Activated CD8-positive, alpha-beta T cell treated with anti-CD3 and anti-CD28 coated beads for 36 hours (primary cell): ENCODE results near the gene BTAF1. TPM values are rescaled to one million over a fixed set of nuclear protein-coding genes. Genes with fewer than 3 reads are reported as not detected.
A peak's percentile ranks its signal among the peaks of the same experiment; 100 is the strongest.
"Not testable (repeated sequence)": the region's sequence is repeated elsewhere in the genome, so short reads cannot be mapped to it uniquely, and the experiment has no call there.

ENCODE experiments used
- ATAC-seq: fragments of 200-7000 bp; cut with Tn5 transposase; one replicate; pipeline ENCODE4 v1.10.0; 2021; ENCODE audit warnings: mild to moderate bottlenecking, moderate library complexity
- CTCF ChIA-PET: fragments of 350-600 bp; sonication (Branson Sonifier 250); formaldehyde crosslinking; loops from one replicate; lab custom pipeline; 2021; ENCODE audit warnings: antibody characterized with exemption; lab: Charles Lee
- POLR2A ChIA-PET: fragments of 350-600 bp; sonication (Branson Sonifier 250); formaldehyde crosslinking; loops from one replicate; lab custom pipeline; 2021; ENCODE audit warnings: antibody characterized with exemption; lab: Charles Lee
- DNase-seq: peaks from one replicate; pipeline ENCODE4 v3.0.0-alpha.2; 2020
- H3K27ac Mint-ChIP-seq: one replicate; pipeline ENCODE4 v1.8.0; 2021; ENCODE audit warnings: mild to moderate bottlenecking, mixed read lengths
- H3K27me3 Mint-ChIP-seq: one replicate; pipeline ENCODE4 v1.8.0; 2021; ENCODE audit warnings: mixed read lengths
- H3K36me3 Mint-ChIP-seq: one replicate; pipeline ENCODE4 v1.8.0; 2021; ENCODE audit warnings: low read depth, mixed read lengths
- H3K4me1 Mint-ChIP-seq: one replicate; pipeline ENCODE4 v1.8.0; 2021; ENCODE audit warnings: low read depth, mixed read lengths
- H3K4me3 Mint-ChIP-seq: one replicate; pipeline ENCODE4 v1.8.0; 2021; ENCODE audit warnings: mild to moderate bottlenecking, moderate library complexity, mixed read lengths
- H3K9me3 Mint-ChIP-seq: one replicate; pipeline ENCODE4 v1.8.0; 2021; ENCODE audit warnings: mixed read lengths
- intact Hi-C: fragments of 100-400 bp; cut with micrococcal nuclease; formaldehyde crosslinking; loops from one replicate; pipeline ENCODE4 v1.10.0; 2022
- total RNA-seq, 2 experiments: library from RNA; stranded (reverse); gene quantifications; one replicate each; pipeline ENCODE4 v1.2.3, GENCODE V29; 2021
- TF ChIP-seq, protein P1 (sequence below): fragments of 200-600 bp; IDR thresholded peaks from one replicate; pipeline ENCODE4 v1.8.0; 2022; ENCODE audit warnings: antibody characterized with exemption, mild to moderate bottlenecking

The BTAF1 gene
- total RNA-seq, 2 experiments from 2014 or later: 73.4 to 75.3 TPM

GRCh38 chr10:92010047-92010735, 86.6 kb downstream of the BTAF1 start:
- H3K4me1 Mint-ChIP-seq: peaks cover 13% of the 10 kb centered on the region
- ChIA-PET POLR2A (interaction anchor here (0.9 kb wide), 1 partner anchor 8 kb away, joined by 3 read pairs; no protein-coding TSS in a partner anchor), CTCF (interaction anchor here (1.0 kb wide), 1 partner anchor 77 kb away, joined by 3 read pairs; no protein-coding TSS in a partner anchor)
- no peak overlapping the region for H3K27ac Mint-ChIP-seq
- no peaks in the 10 kb centered on the region for H3K9me3 Mint-ChIP-seq
- DNase-seq (no peak), ATAC-seq (no peak)
- TF ChIP-seq, protein P1, sequence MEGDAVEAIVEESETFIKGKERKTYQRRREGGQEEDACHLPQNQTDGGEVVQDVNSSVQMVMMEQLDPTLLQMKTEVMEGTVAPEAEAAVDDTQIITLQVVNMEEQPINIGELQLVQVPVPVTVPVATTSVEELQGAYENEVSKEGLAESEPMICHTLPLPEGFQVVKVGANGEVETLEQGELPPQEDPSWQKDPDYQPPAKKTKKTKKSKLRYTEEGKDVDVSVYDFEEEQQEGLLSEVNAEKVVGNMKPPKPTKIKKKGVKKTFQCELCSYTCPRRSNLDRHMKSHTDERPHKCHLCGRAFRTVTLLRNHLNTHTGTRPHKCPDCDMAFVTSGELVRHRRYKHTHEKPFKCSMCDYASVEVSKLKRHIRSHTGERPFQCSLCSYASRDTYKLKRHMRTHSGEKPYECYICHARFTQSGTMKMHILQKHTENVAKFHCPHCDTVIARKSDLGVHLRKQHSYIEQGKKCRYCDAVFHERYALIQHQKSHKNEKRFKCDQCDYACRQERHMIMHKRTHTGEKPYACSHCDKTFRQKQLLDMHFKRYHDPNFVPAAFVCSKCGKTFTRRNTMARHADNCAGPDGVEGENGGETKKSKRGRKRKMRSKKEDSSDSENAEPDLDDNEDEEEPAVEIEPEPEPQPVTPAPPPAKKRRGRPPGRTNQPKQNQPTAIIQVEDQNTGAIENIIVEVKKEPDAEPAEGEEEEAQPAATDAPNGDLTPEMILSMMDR: no peak
- intact Hi-C loops: no loop called here
- peaks cover 57% of the 10 kb centered on the region for H3K36me3 Mint-ChIP-seq
- H3K27me3 Mint-ChIP-seq: no peaks in the 10 kb centered on the region
- no peak overlapping the region for H3K4me3 Mint-ChIP-seq

DNA sequence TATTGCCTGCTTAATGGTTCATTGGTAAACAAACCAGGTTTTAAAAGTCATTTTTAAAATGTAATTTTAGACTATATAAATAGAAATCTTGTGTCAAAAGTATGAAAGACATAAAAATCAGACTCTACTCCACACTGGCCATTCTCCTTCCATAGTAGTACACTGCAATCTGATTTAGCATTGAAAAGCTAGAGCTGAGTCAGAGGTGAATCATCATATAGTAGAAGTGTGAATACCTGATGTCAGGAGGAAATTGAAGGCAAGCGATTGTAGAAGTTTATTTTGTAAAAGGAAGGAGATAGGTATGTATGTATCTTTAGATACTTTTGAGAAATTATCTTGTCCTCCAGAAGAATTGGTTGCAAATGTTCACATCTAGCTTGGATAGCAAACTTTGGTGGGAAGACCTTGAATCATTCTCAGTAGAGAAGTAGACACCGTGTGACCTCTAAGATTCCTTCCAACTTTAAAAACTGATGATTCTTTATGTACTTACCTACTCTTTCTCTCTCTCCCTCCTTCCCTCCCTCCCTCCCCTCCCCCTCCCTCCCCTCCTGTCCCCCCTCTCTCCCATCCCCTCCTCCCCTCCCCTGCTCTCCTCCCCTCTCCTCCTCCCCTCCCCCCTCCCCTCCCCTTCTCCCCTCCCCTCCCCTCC, 88.1 kb downstream of the BTAF1 start:
- DNase-seq: no peak
- Mint-ChIP-seq H3K9me3 (no peaks in the 10 kb centered on the region), H3K27ac (peak overlapping the region; percentile 10)

DNA sequence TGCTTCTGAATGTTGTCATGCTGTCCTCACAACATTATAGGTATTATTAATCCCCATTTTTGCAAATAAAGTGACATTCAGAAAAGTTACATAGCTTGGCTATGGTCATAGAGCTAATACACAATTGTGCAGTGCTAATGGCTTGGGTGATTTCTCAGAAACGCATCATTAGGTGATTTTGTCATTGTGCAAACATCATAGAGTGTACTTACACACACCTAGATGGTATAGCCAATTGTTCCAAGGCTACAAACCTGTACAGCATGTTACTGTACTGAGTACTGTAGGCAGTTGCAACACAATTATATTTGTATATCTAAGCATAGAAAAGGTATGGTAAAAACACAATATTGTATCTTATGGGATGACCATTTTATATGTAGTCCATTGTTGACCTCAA, 91.0 kb downstream of the BTAF1 start:
- TF ChIP-seq, protein P1: no peak
- intact Hi-C loops: no loop called here
- POLR2A ChIA-PET: no interaction called here
- Mint-ChIP-seq H3K4me1 (peaks cover 11% of the 10 kb centered on the region), H3K36me3 (peaks cover 63% of the 10 kb centered on the region), H3K27ac (no peak overlapping the region), H3K27me3 (no peaks in the 10 kb centered on the region), H3K4me3 (no peak overlapping the region), H3K9me3 (no peaks in the 10 kb centered on the region)
- ATAC-seq (no peak), DNase-seq (no peak)
- CTCF ChIA-PET: no interaction called here

More for the DNA sequence above, 88.1 kb downstream of the BTAF1 start:
- H3K4me3 Mint-ChIP-seq: no peak overlapping the region
- no peaks in the 10 kb centered on the region for H3K27me3 Mint-ChIP-seq
- H3K36me3 Mint-ChIP-seq: peaks cover 60% of the 10 kb centered on the region
- POLR2A ChIA-PET: no interaction called here
- intact Hi-C loops: no loop called here
- TF ChIP-seq, protein P1: no peak
- peak; percentile 97 for ATAC-seq
- H3K4me1 Mint-ChIP-seq: peaks cover 13% of the 10 kb centered on the region
- CTCF ChIA-PET: no interaction called here

DNA sequence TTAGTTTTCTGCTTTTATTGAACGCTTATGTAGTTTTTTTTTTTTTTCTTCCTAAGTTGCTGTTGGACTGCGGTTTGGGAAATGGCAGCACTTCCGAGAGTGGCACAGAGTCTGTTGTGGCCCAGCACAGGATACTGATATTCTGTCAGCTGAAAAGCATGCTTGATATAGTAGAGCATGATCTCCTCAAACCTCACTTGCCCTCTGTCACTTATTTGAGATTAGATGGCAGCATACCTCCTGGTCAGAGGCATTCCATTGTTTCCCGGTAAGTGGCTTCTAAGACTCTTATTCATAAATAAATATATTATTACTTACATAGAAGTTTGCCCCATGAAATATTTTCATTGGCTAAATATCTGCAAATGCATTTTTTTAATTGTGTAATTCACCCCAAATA, 101.1 kb downstream of the BTAF1 start:
- ChIA-PET CTCF (no interaction called here), POLR2A (no interaction called here)
- no peaks in the 10 kb centered on the region for H3K9me3 Mint-ChIP-seq
- intact Hi-C loops: no loop called here
- no peak overlapping the region for H3K27ac Mint-ChIP-seq
- no peaks in the 10 kb centered on the region for H3K27me3 Mint-ChIP-seq
- DNase-seq (no peak), ATAC-seq (no peak)
- peaks cover 46% of the 10 kb centered on the region for H3K36me3 Mint-ChIP-seq
- no peak overlapping the region for H3K4me3 Mint-ChIP-seq
- H3K4me1 Mint-ChIP-seq: peaks cover 5% of the 10 kb centered on the region
- TF ChIP-seq, protein P1: no peak

- H3K4me3 Mint-ChIP-seq, H3K9me3 Mint-ChIP-seq, ATAC-seq, DNase-seq, H3K27me3 Mint-ChIP-seq, CTCF ChIA-PET, intact Hi-C loops, H3K27ac Mint-ChIP-seq, POLR2A ChIA-PET, H3K4me1 Mint-ChIP-seq: not testable (repeated sequence)
- H3K36me3 Mint-ChIP-seq: peaks cover 45% of the 10 kb centered on the region
These were observed 101.8 kb downstream of the BTAF1 start for GRCh38 chr10:92025340-92025739.
